ENCODE data around the gene SHISAL1.

Gene SHISAL1

GRCh38 chr22:44276041-44276440 is 36.7 kb downstream of the SHISAL1 start:
- DNase-seq, result no peak

GRCh38 chr22:44275631-44275995 is 37.1 kb downstream of the SHISAL1 start:
- no peak for DNase-seq

GRCh38 chr22:44274918-44275630 is 37.7 kb downstream of the SHISAL1 start:
- no peak for DNase-seq

GRCh38 chr22:44273175-44273574 is 39.6 kb downstream of the SHISAL1 start:
- no peak for DNase-seq

GRCh38 chr22:44272401-44272771 is 40.4 kb downstream of the SHISAL1 start:
- no peak for DNase-seq

- no peak for DNase-seq
These were observed 40.9 kb downstream of the SHISAL1 start for GRCh38 chr22:44271732-44272400.

- DNase-seq, result no peak
These were observed 41.7 kb downstream of the SHISAL1 start for GRCh38 chr22:44271010-44271500.

- DNase-seq, result no peak
These were observed 42.2 kb downstream of the SHISAL1 start for GRCh38 chr22:44270556-44270880.

GRCh38 chr22:44269757-44270555 is 42.8 kb downstream of the SHISAL1 start:
- no peak for DNase-seq

GRCh38 chr22:44269117-44269498 is 43.6 kb downstream of the SHISAL1 start:
- no peak for DNase-seq

- no peak for DNase-seq
These were observed 44.2 kb downstream of the SHISAL1 start for GRCh38 chr22:44268431-44269116.

GRCh38 chr22:44267856-44268255 is 44.9 kb downstream of the SHISAL1 start:
- no peak for DNase-seq

GRCh38 chr22:44266796-44267760 is 45.7 kb downstream of the SHISAL1 start:
- no peak for DNase-seq

GRCh38 chr22:44263547-44263946 is 49.2 kb downstream of the SHISAL1 start:
- no peak for DNase-seq

- no peak for DNase-seq
These were observed 50.7 kb downstream of the SHISAL1 start for GRCh38 chr22:44261861-44262595.

- no peak for DNase-seq
These were observed 51.4 kb downstream of the SHISAL1 start for GRCh38 chr22:44261164-44261860.

- no peak for DNase-seq
These were observed 52.3 kb downstream of the SHISAL1 start for GRCh38 chr22:44260216-44261035.

GRCh38 chr22:44259366-44260215 is 53.2 kb downstream of the SHISAL1 start:
- no peak for DNase-seq
